GM12878 (cell line): Measurements from ENCODE around the gene TOB2. TPM values are rescaled to one million over a fixed set of nuclear protein-coding genes. Genes with fewer than 3 reads are reported as not detected.

Experiments used
- ATAC-seq: fragments of 200-7000 bp; cut with Tn5 transposase; 3 replicates; pipeline ENCODE4 v1.9.1; 2020; ENCODE audit warnings: mild to moderate bottlenecking, moderate library complexity
- BruUV-seq: library from RNA; stranded (reverse); fragments of 400-500 nt; replicated peaks from 2 replicates; lab custom pipeline; 2021; lab: Mats Ljungman, UMichigan
- CTCF ChIA-PET: fragments of 300-600 bp; sonication (Branson Sonifier 250); formaldehyde crosslinking; extraction: SDS; loops from one replicate; lab custom pipeline; 2021; ENCODE audit warnings: inconsistent platforms; lab: Yijun Ruan, JAX
- POLR2A ChIA-PET: fragments of 350-600 bp; formaldehyde crosslinking; extraction: SDS; loops from one replicate; lab custom pipeline; 2021; ENCODE audit warnings: inconsistent platforms; lab: Charles Lee
- RAD21 ChIA-PET: fragments of 300-600 bp; sonication (Branson Sonifier 250); formaldehyde crosslinking; loops from one replicate; lab custom pipeline; 2023; ENCODE audit warnings: antibody characterized with exemption; ENCODE audit not compliant: unreplicated experiment; lab: Charles Lee
- SMC1A ChIA-PET: fragments of 300-600 bp; sonication (Branson Sonifier 250); formaldehyde crosslinking; loops from one replicate; lab custom pipeline; 2023; ENCODE audit not compliant: unreplicated experiment, uncharacterized antibody; lab: Charles Lee
- DNase-seq: peaks from one replicate; pipeline ENCODE4 v3.0.0-alpha.2; 2011; ENCODE audit warnings: low read depth, low spot score
- FAIRE-seq: peaks from 3 replicates; lab custom pipeline; 2011; peaks lifted over from hg19 to GRCh38; lab: Jason Lieb, UNC
- H2AFZ ChIP-seq: 2 replicates; pipeline ENCODE4 v1.6.0; 2011; ENCODE audit warnings: low read depth, low read length, control low read depth; ENCODE audit not compliant: control insufficient read depth
- H3K27ac ChIP-seq: 2 replicates; pipeline ENCODE4 v1.5.1; 2011; ENCODE audit warnings: control low read depth; ENCODE audit not compliant: control insufficient read depth, insufficient read depth
- H3K27me3 ChIP-seq, 2 experiments: replicated peaks in 1 of 2; 2 replicates each; pipeline versions ENCODE4 v1.6.0 to v1.6.1; 2011; ENCODE audit warnings: low read length in 1 of 2; ENCODE audit not compliant: control insufficient read depth in 2 of 2, insufficient read depth in 2 of 2
- H3K36me3 ChIP-seq, 2 experiments: 2 replicates each; pipeline ENCODE4 v1.5.1; 2011; ENCODE audit warnings: low read length in 1 of 2; ENCODE audit not compliant: control insufficient read depth in 2 of 2, insufficient read depth in 2 of 2
- H3K4me1 ChIP-seq: 2 replicates; pipeline ENCODE4 v1.6.1; 2011; ENCODE audit warnings: mild to moderate bottlenecking, low read length, moderate library complexity, mixed read lengths; ENCODE audit not compliant: control insufficient read depth, insufficient read depth
- H3K4me2 ChIP-seq: 2 replicates; pipeline ENCODE4 v1.6.0; 2011; ENCODE audit warnings: control low read depth; ENCODE audit not compliant: control insufficient read depth, insufficient read depth
- H3K4me3 ChIP-seq: fragments of 200-600 bp; sonication (generic); 2 replicates; pipeline ENCODE4 v1.5.1; 2016
- H3K79me2 ChIP-seq: 2 replicates; pipeline ENCODE4 v1.6.0; 2011; ENCODE audit warnings: low read length; ENCODE audit not compliant: control insufficient read depth, insufficient read depth
- H3K9ac ChIP-seq: 2 replicates; pipeline ENCODE4 v1.8.0; 2011; ENCODE audit warnings: low read length, control low read depth, mixed read lengths; ENCODE audit not compliant: control insufficient read depth, insufficient read depth
- H3K9me3 ChIP-seq: replicated peaks from 3 replicates; pipeline ENCODE4 v1.5.1; 2011; ENCODE audit warnings: mild to moderate bottlenecking, low read length; ENCODE audit not compliant: control insufficient read depth, insufficient read depth
- H4K20me1 ChIP-seq: 2 replicates; pipeline ENCODE4 v1.6.0; 2011; ENCODE audit not compliant: control insufficient read depth, insufficient read depth
- CBFB ChIP-seq: IDR thresholded peaks from 2 replicates; pipeline ENCODE4 v1.6.1; 2016; ENCODE audit warnings: antibody characterized with exemption, low read depth
- CEBPZ ChIP-seq: fragments of 150-350 bp; IDR thresholded peaks from 2 replicates; pipeline ENCODE4 v1.6.1; 2016; ENCODE audit warnings: low read depth, low read length
- FOXM1 ChIP-seq: IDR thresholded peaks from 2 replicates; pipeline ENCODE4 v1.6.1; 2012; ENCODE audit warnings: low read depth, mild to moderate bottlenecking, inconsistent platforms, low read length, moderate library complexity
- NR2F1 ChIP-seq: fragments of 450-650 bp; conservative IDR thresholded peaks from 2 replicates; pipeline ENCODE4 v1.6.1; 2017; ENCODE audit warnings: mild to moderate bottlenecking
- POU2F2 ChIP-seq: IDR thresholded peaks from 3 replicates; pipeline ENCODE4 v1.6.1; 2011; ENCODE audit warnings: low read depth, mild to moderate bottlenecking, low read length, borderline replicate concordance
- RB1 ChIP-seq: fragments of 450-650 bp; formaldehyde crosslinking; IDR thresholded peaks from 2 replicates; pipeline ENCODE4 v1.6.1; 2017; ENCODE audit warnings: mild to moderate bottlenecking, borderline replicate concordance
- RUNX3 ChIP-seq: IDR thresholded peaks from 2 replicates; pipeline ENCODE4 v1.6.1; 2012; ENCODE audit warnings: low read length, inconsistent platforms
- SMARCA5 ChIP-seq: fragments of 450-650 bp; IDR thresholded peaks from 2 replicates; pipeline ENCODE4 v1.6.1; 2017; ENCODE audit warnings: mild to moderate bottlenecking
- STAT1 ChIP-seq: fragments of 450-650 bp; conservative IDR thresholded peaks from 2 replicates; pipeline ENCODE4 v1.6.1; 2014; ENCODE audit warnings: antibody characterized with exemption, mild to moderate bottlenecking
- SUPT20H ChIP-seq: IDR thresholded peaks from 2 replicates; pipeline ENCODE4 v1.6.1; 2011; ENCODE audit warnings: low read depth, mild to moderate bottlenecking, low read length, moderate library complexity, borderline replicate concordance; ENCODE audit not compliant: control insufficient read depth
- TAF1 ChIP-seq: IDR thresholded peaks from 2 replicates; pipeline ENCODE4 v1.6.1; 2011; ENCODE audit warnings: mild to moderate bottlenecking, low read depth, low read length, borderline replicate concordance
- TCF12 ChIP-seq: IDR thresholded peaks from 2 replicates; pipeline ENCODE4 v1.6.1; 2011; ENCODE audit warnings: low read depth, mild to moderate bottlenecking, low read length
- ZNF274 ChIP-seq: IDR thresholded peaks from one replicate; pipeline ENCODE4 v1.8.0; 2011; ENCODE audit not compliant: insufficient read length, insufficient read depth
- ZZZ3 ChIP-seq: IDR thresholded peaks from 2 replicates; pipeline ENCODE4 v1.6.1; 2011; ENCODE audit warnings: low read depth; ENCODE audit not compliant: control insufficient read depth, insufficient read length
- WGBS: methylation state at CpG from one replicate; pipeline ENCODE4 v1.1.6; 2016; ENCODE audit warnings: low lambda C conversion rate; ENCODE audit not compliant: insufficient replicate concordance, insufficient coverage; ENCODE audit errors: missing lambda C conversion rate; 5-methylcytosine and 5-hydroxymethylcytosine counted together
- in situ Hi-C: fragments of 300-500 bp; cut with MboI; formaldehyde crosslinking; loops from 9 replicates; pipeline ENCODE4 v1.14.3; 2018; ENCODE audit warnings: mixed read lengths
- intact Hi-C: fragments of 100-400 bp; cut with micrococcal nuclease; formaldehyde crosslinking; loops from one replicate; pipeline ENCODE4 v1.14.2; 2022; ENCODE audit not compliant: unreplicated experiment
- polyA plus RNA-seq, 11 experiments: library from polyadenylated mRNA; depleted of rRNA in 4 of 11; unstranded in 6 of 11; stranded (reverse) in 5 of 11; fragments of >200 nt; fragmentation: Nextera tagmentation in 4 of 11; fragmentation: Illumina TruSeq in 1 of 11; extraction: Ambion mirVana in 4 of 11; extraction: Trizol in 1 of 11; gene quantifications; 1 replicate in 1 of 11; 2 replicates in 10 of 11; pipeline versions ENCODE4 v1.2.1 to v1.2.3, GENCODE V29; 2011 to 2016; ENCODE audit warnings: inconsistent platforms in 2 of 11, missing spikeins in 2 of 11, low read depth in 1 of 11
- total RNA-seq, 4 experiments: library from RNA; depleted of rRNA in 3 of 4; stranded (reverse); fragments of >200 nt in 3 of 4; fragmentation: Illumina TruSeq in 1 of 4; extraction: Trizol in 1 of 4; gene quantifications; 2 replicates each; pipeline versions ENCODE4 v1.2.1 to v1.2.3, GENCODE V29; 2013 to 2021

TOB2 gene
- total and polyA plus RNA-seq, 10 of the 15 experiments (the other 5 are each of a cell fraction or from before 2014, with no cell fraction given): 4.5 to 32.0 (median 15.1) TPM

- intact Hi-C loops: no loop called here
These were observed 20.8 kb downstream of the TOB2 start for GRCh38 chr22:41425660-41426365.

GRCh38 chr22:41418717-41419116, 27.9 kb downstream of the TOB2 start:
- no TSS peak for BruUV-seq
- RAD21 ChIA-PET: interaction anchor here (1.4 to 2.0 kb wide), 2 partner anchors 15 to 26 kb away, joined by 4 to 6 read pairs; no protein-coding TSS in a partner anchor
- DNase-seq: no peak
- CTCF ChIA-PET: interaction anchor here (1.9 kb wide), 1 partner anchor 99 kb away, joined by 4 read pairs; no protein-coding TSS in a partner anchor
- POLR2A ChIA-PET: no interaction called here
- ATAC-seq: no peak
- H3K4me1 ChIP-seq: peaks cover 13% of the 10 kb centered on the region
- no peaks in the 10 kb centered on the region; a peak in 1 of 4 replicates for H3K36me3 ChIP-seq
- no peak overlapping the region for H3K9ac ChIP-seq
- H3K79me2 ChIP-seq: peaks cover 18% of the 10 kb centered on the region
- WGBS: 100% methylated on average over 9 of the region's 9 CpGs
- SMC1A ChIA-PET: interaction anchor here (0.6 kb wide), 1 partner anchor 51 kb away, joined by 3 read pairs; no protein-coding TSS in a partner anchor
- no peak overlapping the region for H3K4me3 ChIP-seq
- no peak overlapping the region for H3K27ac ChIP-seq
- intact Hi-C loops: no loop called here
- H2AFZ ChIP-seq: no peak overlapping the region
- FAIRE-seq: no peak
- no peaks in the 10 kb centered on the region for H4K20me1 ChIP-seq
- in situ Hi-C loops: no loop called here
- no peaks in the 10 kb centered on the region for H3K9me3 ChIP-seq
- H3K4me2 ChIP-seq: no peak overlapping the region
- H3K27me3 ChIP-seq: no peaks in the 10 kb centered on the region
- TF ChIP-seq FOXM1: no peak
- TF ChIP-seq CEBPZ: no peak
- no peak for TF ChIP-seq RB1
- TF ChIP-seq TAF1: no peak
- no peak for TF ChIP-seq STAT1
- no peak for TF ChIP-seq POU2F2
- TF ChIP-seq ZNF274: no peak
- no peak for TF ChIP-seq TCF12

More at GRCh38 chr22:41425660-41426365, 20.8 kb downstream of the TOB2 start:
- Histone ChIP-seq H3K27ac (no peak overlapping the region), H4K20me1 (no peaks in the 10 kb centered on the region), H3K4me1 (peaks cover 7% of the 10 kb centered on the region), H3K79me2 (no peaks in the 10 kb centered on the region; the same call in 1 of the 2 replicates), H3K27me3 (no peaks in the 10 kb centered on the region), H3K9ac (no peak overlapping the region), H3K9me3 (no peaks in the 10 kb centered on the region), H3K36me3 (peaks cover 0 to 4% of the 10 kb centered on the region in 2 experiments; a peak in 1 of 4 replicates), H3K4me2 (no peak overlapping the region), H2AFZ (no peak overlapping the region), H3K4me3 (no peak overlapping the region)
- ATAC-seq: peak; percentile 91
- ChIA-PET CTCF (interaction anchor here (0.9 to 1.9 kb wide), 4 partner anchors 14 to 87 kb away, joined by 3 to 6 read pairs (median 4); no protein-coding TSS in a partner anchor), SMC1A (no interaction called here), RAD21 (interaction anchor here (1.2 kb wide), 1 partner anchor 22 kb away, joined by 3 read pairs; no protein-coding TSS in a partner anchor), POLR2A (interaction anchor here (0.6 to 2.4 kb wide), 5 partner anchors 9 to 917 kb away, joined by 3 to 8 read pairs (median 3); partner anchors contain the start of gene TOB2)
- WGBS: 29% methylated on average over 9 of the region's 9 CpGs
- BruUV-seq: no TSS peak
- DNase-seq: no peak
- in situ Hi-C loops: no loop called here
- 0 out of 2 replicates have a peak, but pooled peaks have one; percentile 63 for TF ChIP-seq SMARCA5
- peak; percentile 90 for TF ChIP-seq RUNX3
- peak; percentile 58; the same call in 1 of the 2 replicates for TF ChIP-seq CBFB
- no peak for TF ChIP-seq SUPT20H
- TF ChIP-seq NR2F1: 0 out of 2 replicates have a peak, but pooled peaks have one; percentile 40
- no peak for TF ChIP-seq ZZZ3
- FAIRE-seq: peak; percentile 85
